Keratinocyte (primary cell): ENCODE measurements around the gene RPN1. TPM values are rescaled to one million over a fixed set of nuclear protein-coding genes. Genes with fewer than 3 reads are reported as not detected.

Experiments
- DNase-seq: peaks from one replicate; pipeline ENCODE4 v3.0.0-alpha.2; 2011; ENCODE audit warnings: low read depth, missing footprints, low spot score
- FAIRE-seq: peaks from 2 replicates; lab custom pipeline; 2011; peaks lifted over from hg19 to GRCh38; lab: Jason Lieb, UNC
- H2AFZ ChIP-seq: 2 replicates; pipeline ENCODE4 v1.6.0; 2012; ENCODE audit warnings: low read length, control low read depth, inconsistent platforms; ENCODE audit not compliant: control insufficient read depth
- H3K27ac ChIP-seq: 2 replicates; pipeline ENCODE4 v1.5.1; 2011; ENCODE audit warnings: low read length; ENCODE audit not compliant: control insufficient read depth, insufficient read depth
- H3K27me3 ChIP-seq: 3 replicates; pipeline ENCODE4 v1.6.0; 2011; ENCODE audit warnings: low read length; ENCODE audit not compliant: control insufficient read depth, insufficient read depth; ENCODE audit errors: extremely low read depth
- H3K36me3 ChIP-seq, 2 experiments: 2 replicates in 1 of 2; 3 replicates in 1 of 2; pipeline ENCODE4 v1.5.1; 2011; ENCODE audit warnings: low read length in 2 of 2, mild to moderate bottlenecking in 1 of 2; ENCODE audit not compliant: control insufficient read depth in 2 of 2, insufficient read depth in 2 of 2; ENCODE audit errors: extremely low read depth in 1 of 2
- H3K4me1 ChIP-seq: 3 replicates; pipeline ENCODE4 v1.5.1; 2011; ENCODE audit warnings: low read length; ENCODE audit not compliant: control insufficient read depth, insufficient read depth; ENCODE audit errors: extremely low read depth
- H3K4me2 ChIP-seq: 3 replicates; pipeline ENCODE4 v1.6.0; 2011; ENCODE audit warnings: low read depth, low read length; ENCODE audit not compliant: control insufficient read depth, insufficient read depth; ENCODE audit errors: extremely low read depth
- H3K4me3 ChIP-seq, 3 experiments: fragments of 200-600 bp in 1 of 3; sonication (generic) in 1 of 3; 2 replicates in 2 of 3; 3 replicates in 1 of 3; pipeline ENCODE4 v1.5.1; 2011 to 2016; ENCODE audit warnings: low read length in 3 of 3, mild to moderate bottlenecking in 3 of 3, control low read depth in 2 of 3, inconsistent platforms in 1 of 3, low read depth in 1 of 3, mixed read lengths in 1 of 3, mixed run types in 1 of 3, moderate library complexity in 1 of 3; ENCODE audit not compliant: control insufficient read depth in 2 of 3, insufficient read depth in 2 of 3; ENCODE audit errors: extremely low read depth in 1 of 3
- H3K79me2 ChIP-seq: 2 replicates; pipeline ENCODE4 v1.6.0; 2012; ENCODE audit warnings: low read length; ENCODE audit not compliant: control insufficient read depth, insufficient read depth
- H3K9ac ChIP-seq: 3 replicates; pipeline ENCODE4 v1.6.0; 2011; ENCODE audit warnings: low read length; ENCODE audit not compliant: control insufficient read depth, insufficient read depth; ENCODE audit errors: extremely low read depth
- H3K9me1 ChIP-seq: 3 replicates; pipeline ENCODE4 v1.6.0; 2011; ENCODE audit warnings: low read length; ENCODE audit not compliant: control insufficient read depth, insufficient read depth; ENCODE audit errors: extremely low read depth
- H3K9me3 ChIP-seq: 2 replicates; pipeline ENCODE4 v1.5.1; 2012; ENCODE audit warnings: low read depth, low read length; ENCODE audit not compliant: control insufficient read depth
- H4K20me1 ChIP-seq: 3 replicates; pipeline ENCODE4 v1.6.0; 2011; ENCODE audit warnings: low read length; ENCODE audit not compliant: control insufficient read depth, insufficient read depth; ENCODE audit errors: extremely low read depth
- EZH2 ChIP-seq: IDR thresholded peaks from one replicate; pipeline ENCODE4 v1.6.1; 2012; ENCODE audit warnings: inconsistent platforms, mild to moderate bottlenecking, low read length, moderate library complexity
- dilution Hi-C: fragments of 300-500 bp; cut with MboI; formaldehyde crosslinking; loops from one replicate; pipeline ENCODE4 v1.7.0; 2020; ENCODE audit warnings: low sequenced_read_pairs; ENCODE audit not compliant: extremely low pct_ligation_motif_present
- polyA plus RNA-seq, 5 experiments: library from polyadenylated mRNA; depleted of rRNA in 3 of 5; stranded (reverse) in 3 of 5; stranded (forward) in 1 of 5; unstranded in 1 of 5; fragments of >200 nt; gene quantifications; 1 replicate in 1 of 5; 2 replicates in 3 of 5; 3 replicates in 1 of 5; pipeline versions ENCODE4 v1.2.1 to v1.2.3, GENCODE V29; 2011 to 2012; ENCODE audit warnings: missing spikeins in 2 of 5, low read depth in 1 of 5, low replicate concordance in 1 of 5
- TF ChIP-seq, protein P1 (sequence below), 3 experiments: IDR thresholded peaks in 1 of 3; conservative IDR thresholded peaks in 1 of 3; optimal IDR thresholded peaks in 1 of 3; 2 replicates in 2 of 3; 3 replicates in 1 of 3; pipeline versions ENCODE3 to v1.5.1; 2011; ENCODE audit warnings: low read length in 3 of 3, mild to moderate bottlenecking in 3 of 3, moderate library complexity in 2 of 3, control low read depth in 1 of 3, inconsistent platforms in 1 of 3; ENCODE audit not compliant: insufficient read depth in 2 of 3; ENCODE audit errors: extremely low read depth in 1 of 3

The RPN1 gene
- polyA plus RNA-seq, 1 donor (not counting 4 experiments of a cell fraction or from before 2014, with no cell fraction given), result 350 TPM

DNA sequence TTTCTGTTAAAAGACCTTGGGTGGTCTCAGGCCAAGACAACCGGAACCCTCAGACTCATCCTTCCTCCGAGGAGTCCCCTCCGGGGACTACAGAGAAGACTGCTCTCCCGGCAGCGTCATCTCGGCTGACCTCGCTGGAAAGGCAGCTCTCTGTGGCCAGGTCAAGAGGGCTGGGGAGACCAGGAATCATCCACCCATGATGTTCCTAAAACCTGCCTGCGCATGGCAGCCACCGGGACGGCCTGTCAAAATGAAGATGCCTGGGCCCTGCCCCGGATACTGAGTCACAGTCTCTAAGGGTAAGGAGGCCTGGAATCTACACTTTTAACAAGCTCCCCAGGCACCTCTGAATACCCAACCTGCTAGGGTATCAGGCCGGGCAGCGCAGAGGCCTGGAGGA, 78.6 kb downstream of the RPN1 start:
- H2AFZ ChIP-seq, result no peak overlapping the region

More for the DNA sequence above, 78.6 kb downstream of the RPN1 start:
- no peaks in the 10 kb centered on the region for H3K79me2 ChIP-seq
- no peak overlapping the region for H3K27ac ChIP-seq
- no peak for TF ChIP-seq EZH2
- TF ChIP-seq, protein P1, sequence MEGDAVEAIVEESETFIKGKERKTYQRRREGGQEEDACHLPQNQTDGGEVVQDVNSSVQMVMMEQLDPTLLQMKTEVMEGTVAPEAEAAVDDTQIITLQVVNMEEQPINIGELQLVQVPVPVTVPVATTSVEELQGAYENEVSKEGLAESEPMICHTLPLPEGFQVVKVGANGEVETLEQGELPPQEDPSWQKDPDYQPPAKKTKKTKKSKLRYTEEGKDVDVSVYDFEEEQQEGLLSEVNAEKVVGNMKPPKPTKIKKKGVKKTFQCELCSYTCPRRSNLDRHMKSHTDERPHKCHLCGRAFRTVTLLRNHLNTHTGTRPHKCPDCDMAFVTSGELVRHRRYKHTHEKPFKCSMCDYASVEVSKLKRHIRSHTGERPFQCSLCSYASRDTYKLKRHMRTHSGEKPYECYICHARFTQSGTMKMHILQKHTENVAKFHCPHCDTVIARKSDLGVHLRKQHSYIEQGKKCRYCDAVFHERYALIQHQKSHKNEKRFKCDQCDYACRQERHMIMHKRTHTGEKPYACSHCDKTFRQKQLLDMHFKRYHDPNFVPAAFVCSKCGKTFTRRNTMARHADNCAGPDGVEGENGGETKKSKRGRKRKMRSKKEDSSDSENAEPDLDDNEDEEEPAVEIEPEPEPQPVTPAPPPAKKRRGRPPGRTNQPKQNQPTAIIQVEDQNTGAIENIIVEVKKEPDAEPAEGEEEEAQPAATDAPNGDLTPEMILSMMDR (optimal IDR thresholded peaks at IDR 0.05 in 1 of 3, IDR thresholded peaks at IDR 0.05 in 1 of 3, conservative IDR thresholded peaks at IDR 0.05 in 1 of 3; ENCODE audit: extremely low read depth in 1 of 3, insufficient read depth in 2 of 3, low read length in 3 of 3), result no peak
- no peak overlapping the region for H3K4me3 ChIP-seq
- no peaks in the 10 kb centered on the region for H3K9me1 ChIP-seq
- H3K27me3 ChIP-seq, result peaks cover 35% of the 10 kb centered on the region
- DNase-seq (no peak), FAIRE-seq (no peak)
- no peak overlapping the region for H3K4me2 ChIP-seq
- H3K36me3 ChIP-seq, result no peaks in the 10 kb centered on the region
- H3K9me3 ChIP-seq, result no peaks in the 10 kb centered on the region
- H3K9ac ChIP-seq, result no peak overlapping the region
- no peaks in the 10 kb centered on the region for H4K20me1 ChIP-seq
- dilution Hi-C loops, result no loop called here
- no peaks in the 10 kb centered on the region for H3K4me1 ChIP-seq

Other genes with a start within 250 kb of the RPN1 start
- gene DNAJB8, start 183.9 kb downstream of the RPN1 start, polyA plus RNA-seq, result not detected in 3 replicates
- not detected in 3 replicates for gene GATA2, start 157.6 kb downstream of the RPN1 start, polyA plus RNA-seq
- gene RAB7A, start 75.4 kb upstream of the RPN1 start, polyA plus RNA-seq, result 358 to 416 TPM (median 364 TPM) in 3 replicates
- gene ACAD9, start 228.8 kb upstream of the RPN1 start, polyA plus RNA-seq, result 33.7 to 40.5 TPM (median 36.6 TPM) in 3 replicates